Stimulated activated CD4-positive, alpha-beta T cell treated with anti-CD3 and anti-CD28 coated beads, Interleukin-4, amount 100 ng/mL, for 24 hours (primary cell): ENCODE data around the gene PPIE.
"Not testable (repeated sequence)": the region's sequence is repeated elsewhere in the genome, so short reads cannot be mapped to it uniquely, and the experiment has no call there.

Source experiments
- DNase-seq: peaks from one replicate; pipeline ENCODE4 v3.0.0-alpha.2; 2020

The PPIE gene

DNA sequence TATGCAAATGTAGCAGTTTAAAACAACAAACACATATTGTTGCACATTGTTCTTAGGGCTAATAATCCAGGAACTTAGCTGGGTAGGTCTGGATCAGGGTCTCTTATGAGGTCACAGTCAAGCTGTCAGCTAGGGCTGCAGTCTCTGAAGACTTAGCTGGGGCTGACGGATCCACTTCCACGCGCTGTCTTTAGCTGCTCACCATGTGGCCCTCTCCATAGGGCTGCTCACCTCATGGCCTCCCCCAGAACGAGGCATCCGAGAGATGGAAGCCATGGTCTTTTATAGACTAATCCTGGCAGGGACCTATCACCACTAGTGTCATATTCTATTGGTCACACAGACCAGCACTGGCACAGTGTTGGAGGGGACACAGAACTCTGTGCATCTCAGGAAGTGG, 41.1 kb downstream of the PPIE start:
- DNase-seq = no peak

DNA sequence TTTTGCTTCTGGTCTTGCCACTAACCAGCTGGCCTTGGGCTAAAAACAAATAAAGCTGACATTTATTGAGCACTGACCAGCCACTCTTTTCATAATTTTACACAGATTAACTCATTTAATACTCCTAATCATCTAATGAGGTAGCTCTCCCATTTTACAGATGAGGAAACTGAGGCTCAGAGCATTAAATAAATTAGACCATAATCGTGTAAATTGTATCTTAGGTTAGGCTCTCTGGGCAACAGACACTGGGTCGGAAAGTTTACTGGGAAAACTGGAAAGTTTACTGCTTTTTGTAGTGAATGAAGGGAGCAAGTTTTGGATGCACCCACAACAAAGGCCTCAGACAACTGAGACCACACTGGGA, 42.6 kb downstream of the PPIE start:
- DNase-seq = no peak

DNA sequence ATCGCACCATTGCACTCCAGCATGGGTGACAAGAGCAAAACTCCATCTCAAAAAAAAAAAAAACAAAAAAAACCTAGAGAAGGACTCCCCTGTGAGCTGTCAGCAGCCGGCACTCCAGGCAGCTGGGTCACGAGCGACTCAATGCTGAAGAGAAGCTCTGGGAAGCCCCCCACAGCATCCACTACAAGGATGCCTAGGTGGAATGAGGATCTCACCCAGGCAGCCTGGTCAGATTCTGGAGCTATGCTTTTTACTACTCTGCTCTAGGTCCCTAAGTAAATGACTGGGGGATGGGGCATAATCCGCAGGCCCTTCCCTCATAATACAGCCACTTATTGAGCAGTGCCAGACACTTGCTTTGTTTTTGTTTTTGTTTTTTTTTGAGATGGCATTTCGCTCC, 43.4 kb downstream of the PPIE start:
- no peak for DNase-seq

DNA sequence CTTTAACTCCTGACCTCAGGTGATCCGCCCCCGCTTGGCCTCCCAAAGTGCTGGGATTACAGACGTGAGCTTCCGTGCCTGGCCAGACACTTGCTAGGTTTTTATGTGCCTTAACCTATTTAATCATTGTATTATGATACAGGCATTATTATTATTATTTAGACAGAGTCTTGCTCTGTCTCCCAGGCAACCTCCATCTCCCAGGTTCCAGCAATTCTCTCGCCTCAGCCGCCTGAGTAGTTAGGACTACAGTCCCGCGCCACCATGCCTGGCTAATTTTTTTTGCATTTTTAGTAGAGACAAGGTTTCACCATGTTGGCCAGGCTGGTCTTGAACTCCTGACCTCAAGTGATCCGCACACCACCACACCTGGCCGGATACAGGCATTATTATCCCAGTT, 44.0 kb downstream of the PPIE start:
- not testable (repeated sequence) for DNase-seq

DNA sequence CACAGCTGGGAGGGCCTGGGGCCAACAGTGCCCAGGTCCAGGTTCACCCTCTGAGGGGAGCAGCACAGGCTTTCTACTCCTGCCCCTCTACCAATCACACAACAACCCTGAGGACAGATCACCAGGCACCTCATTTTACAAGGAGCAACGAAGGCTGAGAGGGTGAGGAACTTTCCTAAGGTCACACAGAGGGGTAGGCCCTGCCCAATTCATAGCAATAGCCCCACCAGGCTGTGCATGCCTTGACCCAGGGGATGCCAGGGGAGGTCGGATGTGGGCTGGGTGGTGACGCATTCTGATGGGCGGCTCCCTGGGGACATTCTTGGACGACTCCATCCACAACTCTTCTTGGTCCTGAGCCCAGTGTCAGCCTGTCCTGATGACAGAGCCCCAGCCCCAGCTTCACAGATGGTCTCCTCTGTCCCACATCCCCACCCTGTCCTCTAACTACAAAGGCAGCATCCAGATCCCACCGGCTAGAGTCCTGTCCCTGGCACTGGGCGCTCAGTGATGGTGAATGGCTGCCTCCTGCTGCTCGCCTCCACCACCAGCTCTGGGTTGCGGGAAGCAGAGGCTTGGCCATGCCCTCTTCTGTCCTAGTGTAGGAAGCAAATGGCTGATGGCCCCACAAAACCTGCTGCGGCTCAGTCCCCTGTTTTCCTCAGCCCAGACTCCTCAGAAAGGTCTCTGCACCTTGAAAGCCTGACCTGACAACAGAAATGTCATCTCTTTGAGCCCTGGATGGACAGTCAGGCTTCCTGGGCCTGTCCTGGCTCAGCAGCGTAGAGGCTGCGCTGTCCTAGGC, 47.8 kb downstream of the PPIE start:
- not testable (repeated sequence) for DNase-seq

DNA sequence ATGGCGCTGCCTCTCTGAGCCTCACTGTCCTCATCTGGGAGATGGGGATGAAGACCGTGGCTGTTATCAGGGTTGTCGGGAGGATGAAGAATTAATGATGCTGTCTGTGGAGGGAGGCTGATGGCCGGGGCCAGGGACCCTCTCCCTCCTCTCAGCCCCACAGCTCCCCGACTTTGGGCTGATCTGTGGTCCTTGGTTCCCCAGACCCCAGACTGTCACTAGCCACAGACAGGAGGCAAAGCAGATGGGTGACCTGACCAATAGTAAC, 48.4 kb downstream of the PPIE start:
- not testable (repeated sequence) for DNase-seq

DNA sequence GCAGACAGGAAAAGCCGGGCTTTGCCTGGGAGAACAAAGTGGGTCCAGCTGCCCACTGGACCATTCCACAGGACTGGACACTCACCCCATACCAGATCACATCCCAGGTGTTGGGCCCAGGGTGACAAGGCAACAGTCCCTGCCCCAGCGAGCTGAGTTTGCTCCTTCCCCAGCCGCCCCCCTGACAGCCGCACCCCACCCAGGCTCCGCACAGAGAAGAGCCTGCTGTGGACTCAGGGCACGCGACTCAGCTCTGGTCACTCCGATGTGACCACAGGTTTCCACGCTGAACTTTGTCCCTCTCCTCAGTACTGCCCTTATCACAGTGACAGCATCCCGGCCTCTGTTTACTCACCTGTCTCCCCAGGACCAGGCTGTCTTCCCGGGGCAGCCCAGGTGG, 48.8 kb downstream of the PPIE start:
- DNase-seq = no peak

DNA sequence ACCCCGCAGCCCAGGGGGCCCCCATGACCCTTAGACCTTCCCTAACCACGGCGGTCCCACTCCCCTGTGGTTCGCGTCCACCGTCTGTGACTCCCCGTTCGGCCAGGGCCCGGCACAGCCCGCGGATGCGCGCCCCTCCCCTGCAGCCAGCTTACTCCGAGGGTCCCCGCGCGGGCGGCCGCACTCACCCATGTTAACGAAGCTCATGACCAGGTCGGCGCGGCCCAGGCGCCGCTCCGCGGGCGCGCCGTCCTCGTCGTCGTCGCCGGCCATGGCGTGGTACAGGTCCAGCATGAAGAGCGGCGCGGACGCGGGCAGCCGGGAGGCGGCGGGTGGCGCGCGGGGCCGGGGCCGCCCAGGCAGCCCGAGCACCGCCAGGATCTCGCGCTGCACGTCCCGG, 49.3 kb downstream of the PPIE start:
- DNase-seq = not testable (repeated sequence)

DNA sequence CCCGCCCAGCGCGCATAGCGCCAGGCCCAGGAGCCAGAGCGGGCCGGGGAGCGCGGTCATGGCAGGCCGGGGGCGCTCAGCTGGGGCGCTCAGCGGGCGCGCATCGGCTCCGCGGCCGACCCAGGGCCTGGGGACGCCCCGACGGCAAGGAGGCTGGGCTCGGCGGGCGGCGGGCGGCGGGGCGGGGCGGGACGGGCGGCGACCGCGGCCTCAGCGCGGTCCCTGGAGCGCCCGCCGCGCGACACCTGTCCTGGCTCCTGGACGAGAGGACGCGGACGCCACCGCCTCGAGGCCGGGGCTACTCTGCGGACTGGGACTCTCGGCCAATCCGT, 49.7 kb downstream of the PPIE start:
- no peak for DNase-seq

DNA sequence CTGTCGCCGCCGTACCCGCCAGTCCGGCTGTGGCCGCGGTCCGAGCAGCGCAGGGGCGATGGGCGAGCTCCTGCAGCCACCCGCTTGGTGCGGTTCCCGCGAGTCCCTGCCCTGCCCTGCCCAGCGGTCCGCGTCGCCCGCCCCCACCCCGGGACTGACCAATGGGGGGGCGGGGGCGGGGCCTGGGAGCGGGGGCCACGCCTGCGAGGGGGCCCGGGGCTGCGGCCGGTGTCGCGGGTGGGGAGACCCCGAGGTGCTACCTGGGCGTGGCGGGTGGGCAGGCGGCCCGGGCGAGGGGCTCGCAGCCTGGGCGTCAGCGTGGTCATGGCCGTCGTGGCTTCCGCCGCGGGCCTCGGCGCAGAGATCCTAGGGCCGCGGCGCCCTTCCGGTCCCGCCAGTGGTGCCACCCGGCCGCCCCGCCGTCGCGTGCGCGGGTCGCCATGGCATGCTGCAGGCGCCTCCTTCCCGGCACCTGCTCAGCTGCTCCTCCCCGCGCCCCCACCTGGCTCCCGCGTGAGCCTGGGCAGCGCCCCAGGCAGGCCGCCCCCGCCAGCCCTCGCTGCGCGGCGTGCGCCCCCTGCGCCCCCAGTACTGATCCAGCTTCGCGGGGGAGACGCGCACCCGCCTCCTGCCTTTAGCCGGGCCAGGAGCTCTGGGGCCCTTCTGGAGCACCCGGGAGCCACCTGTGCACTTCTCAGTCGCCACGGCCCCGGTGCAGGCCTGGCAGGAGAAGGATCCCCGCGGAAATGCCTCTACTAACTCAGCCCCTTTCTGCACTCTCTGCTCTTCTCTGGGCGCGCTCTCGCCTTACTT, 50.3 kb downstream of the PPIE start, which contains the start of gene BMP8B:
BMP8B (minus strand) TSS at position 108 of the 813 bp plus-strand sequence. CDS start 380 bp downstream, outside the sequence.
- peak; percentile 31 for DNase-seq

DNA sequence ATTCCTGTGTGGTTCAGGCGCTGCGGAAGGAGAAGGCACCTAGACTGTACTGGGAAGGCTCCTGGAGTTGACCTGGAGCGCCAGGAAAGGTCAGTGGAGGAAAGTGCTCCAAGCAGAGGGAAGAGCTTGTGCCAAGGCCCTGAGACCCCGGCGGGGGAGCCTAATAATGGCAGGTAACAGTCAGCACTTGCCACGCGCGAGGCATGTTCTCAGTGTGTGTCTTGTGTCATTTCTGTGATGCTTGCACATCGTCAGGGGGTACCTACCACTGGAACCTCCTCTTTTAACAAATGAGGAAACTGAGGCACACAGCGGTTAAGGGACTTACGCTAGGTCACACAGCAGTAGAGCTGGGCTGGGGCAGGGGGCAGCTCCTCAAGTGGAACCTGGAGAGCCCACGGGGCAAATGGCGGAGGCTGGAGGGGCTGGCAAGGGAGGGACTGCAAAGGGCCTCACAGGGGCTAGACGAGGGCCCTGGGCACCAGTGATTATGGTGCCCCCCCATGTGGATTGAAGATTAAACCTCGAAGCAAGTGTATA, 51.0 kb downstream of the PPIE start:
- no peak for DNase-seq

DNA sequence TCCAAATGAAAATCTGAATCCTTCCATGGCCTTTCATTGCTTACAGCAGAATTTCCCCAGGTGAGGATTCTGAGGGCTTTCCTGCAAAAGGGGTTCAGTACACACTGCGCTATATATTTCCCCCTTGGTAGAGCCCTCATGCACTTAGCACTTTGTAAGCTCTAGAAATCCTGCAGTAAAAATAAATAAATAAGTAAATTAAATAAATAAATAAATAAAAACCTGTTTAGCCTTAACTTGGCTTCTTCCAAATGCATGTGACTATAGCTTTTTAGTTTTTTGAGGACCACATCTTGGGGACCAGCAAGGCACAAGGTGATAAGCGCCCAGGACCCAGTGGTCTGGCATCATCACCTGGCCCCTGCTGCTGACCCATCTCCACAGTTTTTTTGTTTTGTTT, 53.2 kb downstream of the PPIE start:
- no peak for DNase-seq

DNA sequence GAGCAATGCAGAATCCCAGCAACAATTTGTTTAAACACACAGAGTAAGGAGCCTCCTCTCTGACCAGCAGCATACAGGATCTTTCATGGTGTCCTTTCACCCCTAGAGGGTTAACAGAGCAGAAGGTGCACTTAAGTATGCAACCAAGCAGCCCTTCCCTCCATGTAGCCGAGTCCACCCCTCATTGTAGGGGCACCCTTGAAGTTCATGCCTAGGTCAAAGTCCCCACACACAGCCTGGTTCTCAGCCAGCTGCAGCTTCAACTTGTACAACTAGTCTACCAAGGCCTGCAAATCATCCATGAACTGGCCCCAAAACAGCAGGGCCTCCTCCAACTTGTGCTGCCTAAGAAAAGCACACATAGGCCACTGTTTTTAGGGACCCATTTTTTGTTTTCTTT, 57.0 kb downstream of the PPIE start:
- DNase-seq = no peak

DNA sequence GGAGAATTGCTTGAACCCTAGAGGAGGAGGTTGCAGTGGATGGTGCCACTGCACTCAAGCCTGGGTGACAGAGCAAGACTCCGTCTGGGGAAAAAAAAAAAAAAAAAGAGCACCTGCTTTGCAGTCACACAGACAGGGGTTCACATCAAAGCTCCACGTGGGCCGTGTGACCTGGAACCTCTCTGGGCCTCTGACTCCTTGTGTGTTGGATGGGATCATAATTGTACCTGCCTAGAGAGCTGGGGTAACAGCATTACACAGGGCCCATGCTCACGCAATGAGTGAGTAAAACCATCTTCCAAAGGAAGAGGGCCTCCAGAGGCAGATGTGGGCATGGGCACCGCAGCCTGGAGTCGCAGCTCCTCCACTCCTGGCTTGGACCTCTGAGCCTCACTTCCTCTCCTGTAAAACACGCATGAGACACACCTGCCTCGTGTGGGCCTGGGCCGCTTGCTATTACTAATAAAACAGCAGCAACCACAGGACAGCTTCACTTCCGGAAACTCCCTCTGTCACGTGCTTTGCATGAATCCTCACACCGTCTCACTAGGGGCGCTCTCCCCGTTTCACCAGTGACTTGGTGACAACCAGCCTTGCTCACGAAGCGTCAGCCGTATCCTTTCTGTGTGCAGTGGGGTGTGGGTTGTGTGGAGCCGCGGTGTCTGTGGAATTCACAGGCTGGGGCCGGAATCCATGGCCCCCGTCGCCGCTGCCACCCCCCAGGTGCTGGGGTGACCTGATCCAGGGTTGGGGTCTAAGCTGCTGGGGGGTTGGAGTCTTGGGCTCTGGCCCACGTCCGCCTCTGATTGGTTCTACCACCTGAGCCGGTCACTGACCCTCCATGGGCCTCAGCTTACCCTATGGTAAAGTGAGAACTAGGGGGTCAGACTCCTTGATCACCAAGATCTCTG, 60.4 kb downstream of the PPIE start:
- peak; percentile 92 for DNase-seq

DNA sequence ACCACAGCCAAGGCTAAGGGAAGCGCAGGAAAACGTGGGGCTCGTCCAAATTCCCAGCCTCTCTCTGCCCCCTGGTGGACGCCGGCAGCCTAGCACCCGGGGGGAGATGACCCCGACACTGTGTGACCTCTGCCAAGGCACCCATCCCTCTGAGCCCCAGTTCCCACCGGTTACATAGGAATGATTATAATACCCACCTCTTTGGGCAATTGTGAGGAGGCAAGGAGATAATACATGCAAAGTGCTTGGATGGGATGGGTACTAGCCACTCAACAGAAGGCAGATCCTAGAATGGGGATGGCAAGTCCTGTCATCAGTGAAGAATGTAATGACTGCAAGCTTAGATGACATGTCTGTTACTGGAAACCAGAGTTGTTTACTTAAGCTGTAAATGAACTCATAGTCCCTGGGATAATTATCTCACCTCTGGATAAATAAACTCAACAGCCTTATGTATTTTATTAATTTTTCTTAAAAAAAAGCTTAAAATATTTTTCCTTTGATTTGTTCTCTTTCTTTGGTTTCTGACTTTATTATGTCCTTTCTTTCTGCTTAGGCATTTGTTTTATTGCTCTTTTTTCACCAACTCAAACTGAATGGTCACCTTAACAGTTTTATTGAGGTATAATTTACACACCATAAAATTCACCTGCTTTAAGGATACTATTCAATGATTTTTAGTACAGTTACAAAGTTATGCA, 61.2 kb downstream of the PPIE start:
- peak; percentile 74 for DNase-seq

DNA sequence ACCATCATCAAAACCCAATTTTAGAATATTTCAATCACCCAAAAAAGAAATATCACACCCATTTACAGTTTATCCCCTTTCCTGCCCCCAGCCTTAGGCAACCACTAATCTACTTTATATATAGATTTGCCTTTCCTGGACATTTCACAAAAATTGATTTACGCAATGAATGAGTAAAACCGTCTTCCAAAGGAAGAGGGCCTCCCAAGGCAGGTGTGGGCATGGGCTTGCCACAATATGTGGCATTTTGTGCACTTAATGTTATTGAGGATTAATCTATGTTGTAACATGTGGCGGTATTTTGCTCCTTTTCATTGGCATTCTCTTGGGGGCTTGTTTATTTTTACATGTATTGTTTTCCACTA, 61.8 kb downstream of the PPIE start:
- DNase-seq = no peak

DNA sequence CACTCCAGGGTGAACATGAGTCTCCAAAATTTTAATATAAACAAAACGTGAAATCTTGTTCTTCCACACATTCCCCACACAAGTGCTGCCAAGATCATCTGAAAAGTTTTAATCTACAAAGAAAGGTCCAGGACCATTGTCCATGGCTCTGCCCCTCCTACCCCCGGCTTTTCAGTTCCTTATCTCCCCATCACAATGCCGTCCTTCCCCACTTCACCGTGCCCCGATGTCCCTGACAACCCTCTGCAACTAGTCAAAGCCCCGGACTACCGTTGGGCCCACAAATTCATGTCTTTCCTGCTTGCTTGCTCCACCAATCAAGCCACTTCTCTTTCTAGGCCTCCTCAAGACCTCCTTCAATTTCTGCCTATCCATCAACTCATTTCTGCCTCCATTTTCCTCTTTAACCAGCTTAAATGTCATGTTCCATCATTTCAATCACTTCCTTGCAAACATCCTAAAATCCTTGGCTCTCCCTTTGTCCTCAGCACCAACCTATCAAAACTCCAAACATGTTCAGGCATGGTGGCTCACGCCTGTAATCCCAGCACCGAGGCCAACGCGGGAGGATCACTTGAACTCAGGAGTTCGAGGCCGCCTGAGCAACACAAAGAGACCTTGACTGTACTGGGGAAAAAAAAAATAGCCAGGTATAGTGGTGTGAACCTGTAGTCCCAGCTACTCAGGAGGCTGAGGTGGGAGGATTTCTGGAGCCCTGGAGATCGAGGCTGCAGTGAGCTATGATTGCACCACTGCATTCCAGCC, 64.0 kb downstream of the PPIE start:
- DNase-seq = no peak

DNA sequence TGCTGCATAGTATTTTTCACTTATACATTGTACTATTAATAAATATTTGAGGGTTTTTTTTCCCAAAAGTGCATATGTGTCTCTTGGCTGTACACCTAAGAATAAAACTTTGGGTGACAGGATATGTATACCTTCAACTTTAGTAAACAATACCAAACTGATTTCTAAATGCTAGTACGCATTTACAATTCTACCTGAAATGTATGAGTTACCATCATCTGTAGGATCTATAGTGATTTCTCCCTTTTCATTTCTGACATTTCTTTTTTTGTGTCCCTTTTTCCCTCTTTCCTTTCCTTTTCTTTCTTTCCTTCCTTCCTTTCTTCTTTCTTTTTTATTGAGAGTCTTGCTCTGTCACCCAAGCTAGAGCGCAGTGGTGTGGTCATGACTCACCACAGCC, 66.7 kb downstream of the PPIE start:
- no peak for DNase-seq

DNA sequence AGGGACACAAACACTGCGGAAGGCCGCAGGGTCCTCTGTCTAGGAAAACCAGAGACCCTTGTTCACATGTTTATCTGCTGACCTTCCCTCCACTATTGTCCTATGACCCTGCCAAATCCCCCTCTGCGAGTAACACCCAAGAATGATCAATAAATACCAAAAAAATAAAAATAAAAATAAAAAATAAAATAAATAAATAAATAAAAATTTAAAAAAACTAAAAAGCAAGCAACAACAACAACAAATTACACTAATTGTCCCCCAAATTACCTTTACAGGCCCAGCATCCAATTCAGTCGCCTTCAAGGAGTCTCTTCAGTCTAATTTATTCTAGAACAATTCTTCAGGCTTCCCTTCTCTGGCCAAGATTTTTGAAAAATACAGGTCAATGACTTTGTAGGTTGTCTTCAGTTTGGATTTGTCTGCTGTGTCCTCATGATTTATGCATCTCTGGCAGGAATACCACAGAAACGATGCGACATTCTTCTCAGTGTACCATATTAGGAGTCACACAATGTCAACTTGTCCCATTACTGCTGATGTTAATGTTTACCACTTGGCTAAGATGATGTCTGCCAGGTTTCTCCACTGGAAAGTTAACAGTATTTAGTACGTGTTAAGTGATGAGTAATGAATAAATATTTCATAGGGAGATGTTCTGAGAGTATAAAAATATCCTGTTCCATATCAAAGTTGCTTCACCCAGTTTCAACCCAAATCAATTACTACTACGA, 70.3 kb downstream of the PPIE start:
- no peak for DNase-seq

DNA sequence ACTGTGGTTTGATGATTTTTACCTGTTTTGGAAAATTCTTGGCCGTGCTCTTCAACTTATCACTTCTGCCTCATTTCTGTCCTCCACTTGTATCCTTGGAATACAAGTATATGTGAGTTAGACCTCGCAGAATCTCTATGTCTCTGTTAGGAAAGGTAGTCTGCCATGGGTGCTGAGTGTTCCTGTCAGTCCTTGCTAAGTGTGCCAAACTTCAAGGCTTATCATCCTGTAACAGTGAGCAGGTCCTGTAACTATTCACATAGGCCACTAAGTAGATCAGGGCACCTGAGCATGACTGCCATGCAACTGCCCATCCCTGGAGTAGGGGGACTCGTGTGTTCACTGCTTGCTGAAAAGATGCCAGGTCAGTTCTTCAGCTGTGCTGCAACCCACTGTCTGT, 74.2 kb downstream of the PPIE start:
- DNase-seq = no peak
